ENCODE results near the gene NDUFA6. TPM values are rescaled to one million over a fixed set of nuclear protein-coding genes. Genes with fewer than 3 reads are reported as not detected.

NDUFA6 gene
- total RNA-seq, 2 donors from 2014 or later: 143 to 185 TPM

- TF ChIP-seq CTCF (IDR thresholded peaks at IDR 0.05): no peak
- Histone ChIP-seq H3K36me3 (no peaks in the 10 kb centered on the region), H3K27me3 (no peaks in the 10 kb centered on the region), H3K4me3 (no peak overlapping the region), H3K4me1 (no peaks in the 10 kb centered on the region), H3K9me3 (no peaks in the 10 kb centered on the region), H3K27ac (no peak overlapping the region)
- DNase-seq (ENCODE audit: low spot score): no peak
These were observed 39.9 kb downstream of the NDUFA6 start for GRCh38 chr22:42050641-42051180.

GRCh38 chr22:42041784-42042183, 48.8 kb downstream of the NDUFA6 start:
- no peak for TF ChIP-seq CTCF (IDR thresholded peaks at IDR 0.05)
- Histone ChIP-seq H3K4me1 (no peaks in the 10 kb centered on the region), H3K27me3 (no peaks in the 10 kb centered on the region), H3K36me3 (no peaks in the 10 kb centered on the region), H3K27ac (no peak overlapping the region), H3K9me3 (peaks cover 7 to 11% of the 10 kb centered on the region in 2 donors), H3K4me3 (no peak overlapping the region)
- no peak for DNase-seq (ENCODE audit: low spot score)

- Histone ChIP-seq H3K27ac (no peak overlapping the region), H3K9me3 (peaks cover 7 to 11% of the 10 kb centered on the region in 2 donors), H3K36me3 (no peaks in the 10 kb centered on the region), H3K27me3 (no peaks in the 10 kb centered on the region), H3K4me3 (no peak overlapping the region), H3K4me1 (no peaks in the 10 kb centered on the region)
- TF ChIP-seq CTCF (IDR thresholded peaks at IDR 0.05): no peak
- DNase-seq (ENCODE audit: low spot score): no peak
These were observed 51.3 kb downstream of the NDUFA6 start for GRCh38 chr22:42039271-42039670.

Other genes starting within 250 kb of the NDUFA6 start
- gene SHISA8, start 175.7 kb downstream of the NDUFA6 start, total RNA-seq: under 1 TPM; 0.31 to 0.67 TPM
- under 1 TPM; 0.11 to 0.12 TPM for gene TNFRSF13C, start 164.0 kb downstream of the NDUFA6 start, total RNA-seq
- not detected for gene CENPM, start 143.6 kb downstream of the NDUFA6 start, total RNA-seq
- gene SEPTIN3, start 121.3 kb downstream of the NDUFA6 start, total RNA-seq: under 1 TPM in 1 of 2 donors, not detected in 1; 0.07 TPM
- gene WBP2NL, start 92.0 kb downstream of the NDUFA6 start, total RNA-seq: under 1 TPM in 1 of 2 donors, not detected in 1; 0.22 TPM
- 10 to 100 TPM; 19.1 to 21.7 TPM for gene NAGA, start 20.0 kb downstream of the NDUFA6 start, total RNA-seq
- gene PHETA2, start 16.5 kb downstream of the NDUFA6 start, total RNA-seq: 10 to 100 TPM in 1 of 2 donors, 1 to 10 TPM in 1; 6.5 to 12.7 TPM
- gene SMDT1, start 11.1 kb downstream of the NDUFA6 start, total RNA-seq: 10 to 100 TPM in 1 of 2 donors, 1 to 10 TPM in 1; 9.6 to 11.9 TPM
- not detected for gene CYP2D6, start 40.0 kb upstream of the NDUFA6 start, total RNA-seq
- gene TCF20, start 179.9 kb upstream of the NDUFA6 start, total RNA-seq: 10 to 100 TPM; 13.6 to 15.5 TPM